NCI-H146 (cell line): ENCODE results near the gene ZNF772.
A peak's percentile ranks its signal among the peaks of the same experiment; 100 is the strongest.
"Not testable (repeated sequence)": the region's sequence is repeated elsewhere in the genome, so short reads cannot be mapped to it uniquely, and the experiment has no call there.

Experiments used
- DNase-seq: peaks from one replicate; lab custom pipeline; 2025; lab: John Stamatoyannopoulos, UW

Gene ZNF772

GRCh38 chr19:57477191-57478008, at the start of gene ZNF772:
Gene ZNF772 (minus strand): TSS chr19:57477566. CDS start chr19:57477309, 257 bp downstream.
- peak; percentile 92 for DNase-seq

GRCh38 chr19:57518021-57518420, 40.7 kb upstream of the ZNF772 start:
- not testable (repeated sequence) for DNase-seq

DNA sequence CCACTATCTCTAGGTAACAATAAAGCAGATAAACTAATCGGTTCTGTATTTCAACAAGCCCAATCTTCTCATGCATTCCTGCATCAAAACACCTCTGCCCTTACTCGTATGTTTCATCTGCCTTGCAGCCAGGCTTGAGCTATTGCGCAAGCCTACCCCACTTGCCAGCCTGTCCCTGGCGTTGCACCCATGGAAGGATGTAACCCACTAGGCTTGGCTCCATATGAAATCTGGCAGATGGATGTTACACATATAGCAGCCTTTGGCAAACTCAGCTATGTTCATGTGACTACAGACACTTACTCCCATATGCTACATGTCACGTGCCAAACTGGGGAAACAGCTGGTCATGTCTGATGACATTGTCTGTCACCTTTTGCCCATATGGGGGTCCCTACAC, 37.9 kb upstream of the ZNF772 start:
- DNase-seq: no peak

- DNase-seq: no peak
Measured at GRCh38 chr19:57512845-57513244, 35.5 kb upstream of the ZNF772 start.

- no peak for DNase-seq
Measured at GRCh38 chr19:57511484-57511883, 34.1 kb upstream of the ZNF772 start.

- DNase-seq: no peak
Measured at GRCh38 chr19:57506163-57506562, 28.8 kb upstream of the ZNF772 start.

- DNase-seq: not testable (repeated sequence)
Measured at GRCh38 chr19:57500400-57500799, 23.0 kb upstream of the ZNF772 start.

- DNase-seq: peak; percentile 95
Measured at GRCh38 chr19:57499680-57500395, 22.5 kb upstream of the ZNF772 start, which contains the start of gene ZNF773. Gene ZNF773 (plus strand): TSS chr19:57499938. CDS start chr19:57500081, 143 bp downstream.

GRCh38 chr19:57499332-57499679, 21.9 kb upstream of the ZNF772 start:
- not testable (repeated sequence) for DNase-seq

DNA sequence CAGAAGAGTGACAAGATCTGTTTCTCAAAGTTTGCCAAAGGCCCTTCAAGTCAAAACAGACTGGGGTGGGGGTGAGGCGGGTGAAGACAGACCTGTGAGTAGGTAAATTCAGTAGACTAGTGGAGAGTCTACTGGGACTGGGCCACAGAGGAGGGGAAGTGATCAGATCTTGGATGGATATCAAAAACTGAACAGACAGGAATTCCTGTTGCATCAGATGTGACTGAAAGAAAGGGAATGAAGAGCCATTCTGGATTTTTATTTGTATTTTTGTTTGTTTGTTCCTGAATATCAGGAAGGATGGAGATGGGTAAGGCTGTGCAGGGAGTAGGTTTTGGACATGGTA, 10.9 kb upstream of the ZNF772 start:
- DNase-seq: not testable (repeated sequence)

DNA sequence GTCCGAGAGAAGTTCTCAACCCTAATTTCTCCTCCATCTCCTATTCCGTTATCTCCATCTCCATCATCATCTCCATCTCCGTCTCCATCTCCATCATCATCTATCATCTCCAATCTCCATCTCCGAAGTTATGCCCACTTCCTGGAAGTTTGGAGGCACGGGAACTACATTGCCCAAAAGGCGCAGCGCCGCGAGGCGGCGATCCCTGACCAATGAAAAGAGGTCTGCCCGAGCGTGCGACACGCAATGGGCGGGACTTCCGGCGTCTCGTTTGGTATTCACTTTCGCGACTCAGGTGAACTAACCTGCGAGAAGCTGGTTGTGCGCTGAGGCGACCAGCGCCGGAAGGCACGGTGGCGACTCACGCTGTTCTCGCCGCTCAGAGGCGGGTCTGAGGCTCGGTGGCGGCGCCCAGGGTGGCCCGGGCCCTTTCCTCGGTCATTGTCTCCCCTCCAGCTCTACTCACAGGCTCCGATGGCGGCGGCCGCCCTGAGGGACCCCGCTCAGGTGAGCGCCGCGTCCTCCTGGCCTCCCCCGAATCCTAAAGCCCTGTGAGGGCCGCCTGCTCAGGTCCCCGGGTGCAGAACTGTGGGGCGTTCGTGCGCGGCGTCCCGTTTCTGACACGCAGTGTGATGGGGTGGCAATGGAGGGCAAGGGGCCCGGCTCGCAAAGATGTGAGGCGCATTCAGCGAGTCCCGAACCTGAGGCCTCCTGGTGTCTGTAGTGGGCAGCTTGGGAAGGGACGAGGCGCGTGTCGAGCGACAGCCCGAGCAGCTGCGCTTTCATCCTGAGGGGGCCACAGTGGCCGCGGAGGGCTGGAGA, 10.3 kb upstream of the ZNF772 start, which contains the start of gene ZNF419:
ZNF419 (plus strand) TSS at position 274 of the 822 bp plus-strand sequence; CDS start at position 475, 201 bp downstream.
- peak; percentile 96 for DNase-seq

GRCh38 chr19:57473646-57474045, 3.7 kb downstream of the ZNF772 start:
- DNase-seq: no peak

DNA sequence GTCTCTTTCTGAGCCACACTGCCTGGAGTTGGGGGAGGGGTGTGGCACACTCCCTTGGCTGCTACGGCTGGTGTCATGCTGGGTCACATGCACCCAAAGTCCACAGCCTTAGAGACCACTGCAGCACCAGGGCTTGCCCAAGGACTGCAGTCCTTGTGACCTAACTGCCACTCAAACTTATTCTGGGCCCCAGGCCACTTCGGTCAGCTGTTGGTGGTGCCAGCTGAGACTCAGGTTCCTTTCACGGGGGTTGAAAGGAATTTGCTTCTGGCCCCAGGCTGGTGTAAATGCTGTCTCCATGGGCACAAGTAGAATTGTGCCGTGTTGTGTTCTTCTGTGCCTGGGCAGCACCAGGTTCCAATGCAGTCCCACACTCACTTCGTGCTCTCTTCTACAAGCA, 10.9 kb downstream of the ZNF772 start:
- DNase-seq: no peak

- no peak for DNase-seq
Measured at GRCh38 chr19:57465680-57466381, 11.5 kb downstream of the ZNF772 start.

DNA sequence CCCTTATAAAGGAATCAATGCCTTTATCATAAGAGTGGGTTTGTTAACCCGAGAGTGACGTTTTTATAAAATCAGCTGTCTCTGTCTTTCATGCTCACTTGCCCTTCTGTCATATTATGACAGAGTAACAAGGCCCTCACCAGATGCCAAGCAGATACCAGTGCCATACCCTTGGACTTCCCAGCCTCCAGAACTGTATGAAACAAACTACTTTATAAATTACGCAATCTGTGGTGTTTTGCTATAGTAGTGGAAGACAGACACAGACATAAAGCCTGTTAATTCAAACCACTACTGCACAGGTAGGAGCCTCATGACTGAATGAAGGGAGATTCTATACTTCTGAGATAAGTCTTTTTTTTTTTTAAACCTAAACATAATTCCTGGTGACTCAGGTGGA, 25.1 kb downstream of the ZNF772 start:
- DNase-seq: no peak

GRCh38 chr19:57443121-57443696, 34.2 kb downstream of the ZNF772 start:
- no peak for DNase-seq

GRCh38 chr19:57441979-57442752, 35.2 kb downstream of the ZNF772 start:
- no peak for DNase-seq

DNA sequence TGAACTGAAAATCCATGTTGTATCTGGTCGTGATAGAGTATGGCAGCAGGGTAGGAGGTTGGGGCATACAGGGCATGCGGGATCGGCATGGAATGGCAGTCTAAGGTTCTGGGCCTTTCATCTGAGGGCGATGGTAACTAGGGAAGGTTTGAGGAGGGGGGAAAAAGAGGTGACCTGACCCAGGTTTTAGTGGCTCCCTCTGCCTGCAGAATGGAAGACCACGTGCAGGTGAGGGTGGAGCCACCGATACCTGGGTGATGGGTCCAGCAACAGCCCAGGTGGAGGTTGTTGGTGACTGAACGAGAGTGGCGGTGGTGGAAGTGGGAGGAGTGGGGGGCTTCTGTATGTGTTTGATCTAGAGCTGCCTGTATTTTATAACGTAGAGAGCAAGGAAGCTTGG, 38.4 kb downstream of the ZNF772 start:
- no peak for DNase-seq

DNA sequence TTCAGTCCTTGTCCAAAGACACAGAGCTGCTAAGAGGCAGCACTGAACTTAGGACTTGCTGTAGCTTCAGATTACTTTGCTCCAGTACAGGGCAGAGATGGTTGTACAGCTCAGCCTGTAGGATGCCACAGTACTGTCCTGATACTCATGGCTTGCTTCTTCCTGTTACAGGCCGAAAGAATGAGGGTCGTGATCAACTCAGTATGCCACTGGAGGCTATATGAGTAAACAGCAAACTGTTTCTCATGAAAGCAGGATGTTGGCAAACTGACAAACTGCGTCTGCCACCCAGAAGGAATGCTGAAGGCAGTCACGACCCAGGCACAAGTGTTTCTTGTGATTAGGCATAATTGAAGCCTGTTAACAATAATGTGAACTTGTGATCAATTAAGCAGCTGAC, 39.4 kb downstream of the ZNF772 start:
- no peak for DNase-seq

GRCh38 chr19:57436417-57436816, 40.9 kb downstream of the ZNF772 start:
- DNase-seq: no peak
